Hepatocyte (in vitro differentiated cells): ENCODE measurements around the gene SLC26A3. TPM values are rescaled to one million over a fixed set of nuclear protein-coding genes. Genes with fewer than 3 reads are reported as not detected.
A peak's percentile ranks its signal among the peaks of the same experiment; 100 is the strongest.

Experiments
- DNase-seq: peaks from one replicate; pipeline ENCODE4 v3.0.0-alpha.2; 2016; ENCODE audit warnings: low spot score
- H2AFZ ChIP-seq: fragments of 200-600 bp; sonication (generic); 2 replicates; pipeline ENCODE4 v1.6.0; 2016; ENCODE audit warnings: antibody characterized with exemption, mild to moderate bottlenecking
- H3K27ac ChIP-seq: fragments of 200-600 bp; sonication (generic); 2 replicates; pipeline ENCODE4 v1.5.1; 2016; ENCODE audit warnings: mild to moderate bottlenecking
- H3K27me3 ChIP-seq: fragments of 200-600 bp; sonication (generic); 2 replicates; pipeline ENCODE4 v1.6.1; 2016
- H3K36me3 ChIP-seq: fragments of 200-600 bp; sonication (generic); replicated peaks from 2 replicates; pipeline ENCODE4 v1.5.1; 2016; ENCODE audit warnings: low read depth; ENCODE audit not compliant: insufficient read depth
- H3K4me1 ChIP-seq: fragments of 200-600 bp; sonication (generic); 2 replicates; pipeline ENCODE4 v1.5.1; 2016; ENCODE audit warnings: mild to moderate bottlenecking, moderate library complexity; ENCODE audit not compliant: insufficient read depth
- H3K4me2 ChIP-seq: fragments of 200-600 bp; sonication (generic); 2 replicates; pipeline ENCODE4 v1.6.0; 2016
- H3K4me3 ChIP-seq: fragments of 200-600 bp; sonication (generic); 2 replicates; pipeline ENCODE4 v1.5.1; 2016; ENCODE audit warnings: mild to moderate bottlenecking
- H3K79me2 ChIP-seq: fragments of 200-600 bp; sonication (generic); 2 replicates; pipeline ENCODE4 v1.6.0; 2017; ENCODE audit warnings: mild to moderate bottlenecking
- H3K9me2 ChIP-seq: fragments of 200-600 bp; sonication (generic); replicated peaks from 2 replicates; pipeline ENCODE4 v1.6.0; 2017; ENCODE audit warnings: mild to moderate bottlenecking; ENCODE audit not compliant: insufficient read depth
- H3K9me3 ChIP-seq: fragments of 200-600 bp; sonication (generic); 2 replicates; pipeline ENCODE4 v1.5.1; 2016; ENCODE audit warnings: low read depth, mild to moderate bottlenecking
- H4K20me1 ChIP-seq: fragments of 200-600 bp; sonication (generic); 2 replicates; pipeline ENCODE4 v1.6.0; 2016; ENCODE audit warnings: mild to moderate bottlenecking; ENCODE audit not compliant: insufficient read depth, poor library complexity, severe bottlenecking
- CTCF ChIP-seq: fragments of 200-600 bp; sonication (generic); IDR thresholded peaks from 2 replicates; pipeline ENCODE4 v1.5.1; 2016; ENCODE audit warnings: antibody characterized with exemption, mild to moderate bottlenecking; ENCODE audit not compliant: poor library complexity
- EZH2 ChIP-seq: fragments of 200-600 bp; sonication (generic); IDR thresholded peaks from 2 replicates; pipeline ENCODE4 v1.6.1; 2016; ENCODE audit warnings: antibody characterized with exemption, mild to moderate bottlenecking, borderline replicate concordance
- EZH2phosphoT487 ChIP-seq: fragments of 200-600 bp; sonication (generic); IDR thresholded peaks from one replicate; pipeline ENCODE4 v1.6.1; 2018; ENCODE audit warnings: antibody characterized with exemption, mild to moderate bottlenecking, low read depth, moderate library complexity; ENCODE audit not compliant: unreplicated experiment, severe bottlenecking
- WGBS: methylation state at CpG from one replicate; pipeline ENCODE4 v1.1.6; 2016; ENCODE audit warnings: low lambda C conversion rate; ENCODE audit errors: missing lambda C conversion rate; 5-methylcytosine and 5-hydroxymethylcytosine counted together
- polyA plus RNA-seq: library from polyadenylated mRNA; unstranded; fragments of >200 nt; fragmentation: Nextera tagmentation; extraction: Ambion mirVana; gene quantifications from 2 replicates; pipeline ENCODE4 v1.2.1, GENCODE V29; 2016
- total RNA-seq: library from RNA; depleted of rRNA; stranded (reverse); fragments of >200 nt; gene quantifications from 2 replicates; pipeline ENCODE4 v1.2.3, GENCODE V29; 2014

Gene SLC26A3
- total and polyA plus RNA-seq, 2 experiments from 2014 or later, result 8.1 to 18.1 TPM

- Histone ChIP-seq H3K4me3 (no peak overlapping the region), H3K4me2 (peak overlapping the region; percentile 39), H3K36me3 (no peaks in the 10 kb centered on the region), H4K20me1 (no peaks in the 10 kb centered on the region), H3K27ac (no peak overlapping the region), H3K79me2 (no peaks in the 10 kb centered on the region), H3K4me1 (peaks cover 16% of the 10 kb centered on the region), H2AFZ (no peak overlapping the region), H3K27me3 (no peaks in the 10 kb centered on the region), H3K9me3 (no peaks in the 10 kb centered on the region), H3K9me2 (no peaks in the 10 kb centered on the region)
- DNase-seq, result peak; percentile 31
- TF ChIP-seq EZH2, result no peak
- no peak for TF ChIP-seq EZH2phosphoT487
- no peak for TF ChIP-seq CTCF
- WGBS, result 33% methylated on average over 10 of the region's 10 CpGs
Measured at GRCh38 chr7:107836237-107837144, 33.5 kb upstream of the SLC26A3 start.

GRCh38 chr7:107834401-107834800 is 31.4 kb upstream of the SLC26A3 start:
- Histone ChIP-seq H4K20me1 (no peaks in the 10 kb centered on the region), H3K27ac (no peak overlapping the region), H3K4me1 (peaks cover 16% of the 10 kb centered on the region), H3K27me3 (no peaks in the 10 kb centered on the region), H3K9me2 (no peaks in the 10 kb centered on the region), H3K4me3 (no peak overlapping the region), H3K9me3 (no peaks in the 10 kb centered on the region), H3K79me2 (no peaks in the 10 kb centered on the region), H3K4me2 (no peak overlapping the region), H3K36me3 (no peaks in the 10 kb centered on the region), H2AFZ (no peak overlapping the region)
- no peak for TF ChIP-seq EZH2
- no peak for TF ChIP-seq EZH2phosphoT487
- no peak for TF ChIP-seq CTCF
- DNase-seq, result no peak
- 95% methylated on average over 1 of the region's 1 CpG for WGBS

- Histone ChIP-seq H3K4me2 (no peak overlapping the region), H3K27me3 (no peaks in the 10 kb centered on the region), H3K9me3 (no peaks in the 10 kb centered on the region), H2AFZ (no peak overlapping the region), H3K36me3 (no peaks in the 10 kb centered on the region), H3K4me1 (peaks cover 16% of the 10 kb centered on the region), H3K79me2 (no peaks in the 10 kb centered on the region), H3K27ac (no peak overlapping the region), H4K20me1 (no peaks in the 10 kb centered on the region), H3K4me3 (no peak overlapping the region), H3K9me2 (no peaks in the 10 kb centered on the region)
- TF ChIP-seq EZH2 (no peak), EZH2phosphoT487 (no peak), CTCF (no peak)
- no peak for DNase-seq
- WGBS, result 86% methylated on average over 7 of the region's 7 CpGs
Measured at GRCh38 chr7:107833684-107834106, 30.7 kb upstream of the SLC26A3 start.
